Panc1 (cell line): ENCODE results near the gene AKR1C2. TPM values are rescaled to one million over a fixed set of nuclear protein-coding genes. Genes with fewer than 3 reads are reported as not detected.
"Not testable (repeated sequence)": the region's sequence is repeated elsewhere in the genome, so short reads cannot be mapped to it uniquely, and the experiment has no call there.

Experiments used
- ATAC-seq: fragments of 200-7000 bp; cut with Tn5 transposase; 2 replicates; pipeline ENCODE4 v1.9.1; 2020; ENCODE audit warnings: mild to moderate bottlenecking, moderate library complexity
- BruUV-seq: library from RNA; stranded (reverse); fragments of 400-500 nt; replicated peaks from 2 replicates; lab custom pipeline; 2021; lab: Mats Ljungman, UMichigan
- CTCF ChIA-PET: fragments of 300-600 bp; sonication (Branson Sonifier 250); formaldehyde crosslinking; loops from one replicate; lab custom pipeline; 2022; ENCODE audit warnings: antibody characterized with exemption; lab: Charles Lee
- POLR2A ChIA-PET: fragments of 300-600 bp; sonication (Branson Sonifier 250); formaldehyde crosslinking; loops from one replicate; lab custom pipeline; 2022; ENCODE audit warnings: antibody characterized with exemption; lab: Charles Lee
- DNase-seq: peaks from one replicate; pipeline ENCODE4 v3.0.0-alpha.2; 2010; ENCODE audit warnings: low read depth, low spot score
- H3K27ac ChIP-seq: 2 replicates; pipeline ENCODE4 v1.5.1; 2011; ENCODE audit warnings: mild to moderate bottlenecking, low read length, inconsistent platforms
- H3K27me3 ChIP-seq: fragments of 200-500 bp; sonication (Bioruptor generic); 2 replicates; pipeline ENCODE4 v1.6.0; 2014; ENCODE audit warnings: low read length, inconsistent platforms; ENCODE audit not compliant: control insufficient read depth, insufficient read depth
- H3K36me3 ChIP-seq: fragments of 200-500 bp; sonication (Bioruptor generic); 2 replicates; pipeline ENCODE4 v1.5.1; 2014; ENCODE audit warnings: inconsistent platforms, mild to moderate bottlenecking, low read length, moderate library complexity; ENCODE audit not compliant: control insufficient read depth, insufficient read depth
- H3K4me1 ChIP-seq: 2 replicates; pipeline ENCODE4 v1.5.1; 2011; ENCODE audit warnings: inconsistent platforms, mild to moderate bottlenecking, low read length, moderate library complexity; ENCODE audit not compliant: control insufficient read depth, insufficient read depth
- H3K4me3 ChIP-seq, 2 experiments: 2 replicates each; pipeline ENCODE4 v1.5.1; 2011 to 2012; ENCODE audit warnings: low read depth in 2 of 2, low read length in 2 of 2, mild to moderate bottlenecking in 2 of 2, inconsistent platforms in 1 of 2, moderate library complexity in 1 of 2
- H3K9me3 ChIP-seq: fragments of 200-500 bp; sonication (Bioruptor generic); 2 replicates; pipeline ENCODE4 v1.5.1; 2014; ENCODE audit warnings: low read depth, mild to moderate bottlenecking, inconsistent platforms, low read length, moderate library complexity; ENCODE audit not compliant: control insufficient read depth, insufficient read depth
- POLR2AphosphoS5 ChIP-seq: IDR thresholded peaks from 2 replicates; pipeline ENCODE4 v1.6.1; 2012; ENCODE audit warnings: mild to moderate bottlenecking, low read depth, low read length, moderate library complexity
- SIN3A ChIP-seq: IDR thresholded peaks from 2 replicates; pipeline ENCODE4 v1.6.1; 2012; ENCODE audit warnings: low read depth, mild to moderate bottlenecking, low read length, moderate library complexity, borderline replicate concordance; ENCODE audit not compliant: insufficient read depth
- TCF7L2 ChIP-seq: IDR thresholded peaks from 2 replicates; pipeline ENCODE4 v1.6.1; 2011; ENCODE audit warnings: mild to moderate bottlenecking, low read depth, low read length, inconsistent platforms
- in situ Hi-C: cut with HindIII; loops from 2 replicates; pipeline ENCODE4 v1.10.0; 2016; ENCODE audit warnings: low sequenced_read_pairs, low pct_unique_long_range_greater_than_20kb
- intact Hi-C: fragments of 100-400 bp; cut with micrococcal nuclease; formaldehyde crosslinking; loops from one replicate; pipeline ENCODE4 v1.10.0; 2022; ENCODE audit not compliant: unreplicated experiment
- total RNA-seq: library from RNA; stranded (reverse); gene quantifications from one replicate; pipeline ENCODE4 v1.2.1, GENCODE V29; 2021; ENCODE audit not compliant: unreplicated experiment
- TF ChIP-seq, protein P1 (sequence below), 2 experiments: IDR thresholded peaks; 2 replicates each; pipeline ENCODE4 v1.6.1; 2011 to 2012; ENCODE audit warnings: low read depth in 2 of 2, control low read depth in 1 of 2, low read length in 1 of 2, mild to moderate bottlenecking in 1 of 2, moderate library complexity in 1 of 2; ENCODE audit not compliant: insufficient read depth in 1 of 2

AKR1C2 gene
- total RNA-seq, 1 experiment from 2014 or later: 0.33 TPM

GRCh38 chr10:4991463-4991862 lies 12.2 kb downstream of the AKR1C2 start:
- intact Hi-C loops, POLR2A ChIA-PET, H3K36me3 ChIP-seq, BruUV-seq, H3K4me3 ChIP-seq, H3K9me3 ChIP-seq, H3K27me3 ChIP-seq, H3K4me1 ChIP-seq, ATAC-seq, H3K27ac ChIP-seq, CTCF ChIA-PET, DNase-seq, in situ Hi-C loops: not testable (repeated sequence)

DNA sequence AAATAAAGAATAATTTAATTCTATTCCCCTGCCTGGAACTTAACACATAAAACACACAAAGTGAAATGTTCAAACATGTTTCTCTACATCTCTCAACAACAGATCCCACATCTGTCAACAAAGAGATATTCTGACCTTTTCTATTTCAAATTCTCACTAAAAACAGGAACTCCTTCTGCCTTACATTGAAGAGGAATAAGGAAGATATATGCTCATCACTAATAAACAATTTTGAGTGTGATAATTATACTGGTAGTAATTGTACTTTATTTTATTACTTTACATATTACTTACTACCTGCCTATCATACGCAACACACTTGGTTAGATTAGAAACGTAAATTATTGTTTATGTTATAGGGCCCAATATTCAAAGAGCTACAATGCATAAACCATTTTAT lies 13.4 kb downstream of the AKR1C2 start:
- H3K27ac ChIP-seq: no peak overlapping the region
- H3K4me1 ChIP-seq: no peaks in the 10 kb centered on the region
- BruUV-seq: no TSS peak
- no peaks in the 10 kb centered on the region for H3K36me3 ChIP-seq
- no peak for TF ChIP-seq POLR2AphosphoS5
- no peak for TF ChIP-seq TCF7L2
- TF ChIP-seq, protein P1, sequence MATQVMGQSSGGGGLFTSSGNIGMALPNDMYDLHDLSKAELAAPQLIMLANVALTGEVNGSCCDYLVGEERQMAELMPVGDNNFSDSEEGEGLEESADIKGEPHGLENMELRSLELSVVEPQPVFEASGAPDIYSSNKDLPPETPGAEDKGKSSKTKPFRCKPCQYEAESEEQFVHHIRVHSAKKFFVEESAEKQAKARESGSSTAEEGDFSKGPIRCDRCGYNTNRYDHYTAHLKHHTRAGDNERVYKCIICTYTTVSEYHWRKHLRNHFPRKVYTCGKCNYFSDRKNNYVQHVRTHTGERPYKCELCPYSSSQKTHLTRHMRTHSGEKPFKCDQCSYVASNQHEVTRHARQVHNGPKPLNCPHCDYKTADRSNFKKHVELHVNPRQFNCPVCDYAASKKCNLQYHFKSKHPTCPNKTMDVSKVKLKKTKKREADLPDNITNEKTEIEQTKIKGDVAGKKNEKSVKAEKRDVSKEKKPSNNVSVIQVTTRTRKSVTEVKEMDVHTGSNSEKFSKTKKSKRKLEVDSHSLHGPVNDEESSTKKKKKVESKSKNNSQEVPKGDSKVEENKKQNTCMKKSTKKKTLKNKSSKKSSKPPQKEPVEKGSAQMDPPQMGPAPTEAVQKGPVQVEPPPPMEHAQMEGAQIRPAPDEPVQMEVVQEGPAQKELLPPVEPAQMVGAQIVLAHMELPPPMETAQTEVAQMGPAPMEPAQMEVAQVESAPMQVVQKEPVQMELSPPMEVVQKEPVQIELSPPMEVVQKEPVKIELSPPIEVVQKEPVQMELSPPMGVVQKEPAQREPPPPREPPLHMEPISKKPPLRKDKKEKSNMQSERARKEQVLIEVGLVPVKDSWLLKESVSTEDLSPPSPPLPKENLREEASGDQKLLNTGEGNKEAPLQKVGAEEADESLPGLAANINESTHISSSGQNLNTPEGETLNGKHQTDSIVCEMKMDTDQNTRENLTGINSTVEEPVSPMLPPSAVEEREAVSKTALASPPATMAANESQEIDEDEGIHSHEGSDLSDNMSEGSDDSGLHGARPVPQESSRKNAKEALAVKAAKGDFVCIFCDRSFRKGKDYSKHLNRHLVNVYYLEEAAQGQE (IDR thresholded peaks at IDR 0.05; ENCODE audit: insufficient read depth in 1 of 2, low read depth in 2 of 2, low read length in 1 of 2): no peak
- no peak for TF ChIP-seq SIN3A
- DNase-seq (no peak), ATAC-seq (no peak)
- in situ Hi-C loops (no loop called here), intact Hi-C loops (no loop called here)
- ChIA-PET POLR2A (no interaction called here), CTCF (no interaction called here)
- H3K9me3 ChIP-seq: no peaks in the 10 kb centered on the region
- no peaks in the 10 kb centered on the region for H3K27me3 ChIP-seq
- H3K4me3 ChIP-seq: no peak overlapping the region

- POLR2A ChIA-PET, H3K9me3 ChIP-seq, BruUV-seq, H3K27me3 ChIP-seq, DNase-seq, CTCF ChIA-PET, intact Hi-C loops, H3K27ac ChIP-seq, H3K4me3 ChIP-seq, in situ Hi-C loops, ATAC-seq, H3K36me3 ChIP-seq, H3K4me1 ChIP-seq: not testable (repeated sequence)
These were observed 15.5 kb downstream of the AKR1C2 start for GRCh38 chr10:4988000-4988641.
